HCT116 (cell line): Measurements from ENCODE around the gene FAM221B. TPM values are rescaled to one million over a fixed set of nuclear protein-coding genes. Genes with fewer than 3 reads are reported as not detected.

ENCODE experiments used
- ATAC-seq: fragments of 200-7000 bp; cut with Tn5 transposase; 2 replicates; pipeline ENCODE4 v1.9.1; 2020; ENCODE audit warnings: mild to moderate bottlenecking, moderate library complexity
- BruUV-seq: library from RNA; stranded (reverse); fragments of 400-500 nt; replicated peaks from 2 replicates; lab custom pipeline; 2021; lab: Mats Ljungman, UMichigan
- CTCF ChIA-PET: fragments of 300-600 bp; sonication (Branson Sonifier 250); formaldehyde crosslinking; loops from one replicate; lab custom pipeline; 2021; ENCODE audit warnings: antibody characterized with exemption; lab: Charles Lee
- POLR2A ChIA-PET: fragments of 300-600, 350-600 bp; sonication (Branson Sonifier 250); formaldehyde crosslinking; loops from one replicate; lab custom pipeline; 2021; ENCODE audit warnings: antibody characterized with exemption; lab: Charles Lee
- RAD21 ChIA-PET, 2 experiments: fragments of 300-600 bp; sonication (Branson Sonifier 250); formaldehyde crosslinking; loops; one replicate each; lab custom pipeline; 2023; ENCODE audit warnings: low total read pairs in 2 of 2; ENCODE audit not compliant: uncharacterized antibody in 2 of 2, unreplicated experiment in 2 of 2, low non-redundant PET in 1 of 2; lab: Charles Lee
- DNase-seq: peaks from one replicate; pipeline ENCODE4 v3.0.0-alpha.2; 2010; ENCODE audit warnings: low read depth, low spot score
- H2AFZ ChIP-seq: fragments of 200-600 bp; shearing (Covaris generic), sonication (generic); 2 replicates; pipeline ENCODE4 v1.6.1; 2017; ENCODE audit warnings: low read depth, mixed run types, mixed read lengths, antibody characterized with exemption, low read length; ENCODE audit not compliant: poor library complexity, severe bottlenecking
- H3K27ac ChIP-seq: 2 replicates; pipeline ENCODE4 v1.5.1; 2012; ENCODE audit warnings: low read depth, low read length
- H3K27me3 ChIP-seq: fragments of 200-600 bp; sonication (generic); 2 replicates; pipeline ENCODE4 v1.6.1; 2016; ENCODE audit warnings: mixed run types, low read length, mixed read lengths; ENCODE audit not compliant: insufficient read depth
- H3K36me3 ChIP-seq, 2 experiments: fragments of 200-500 bp in 1 of 2; fragments of 200-600 bp in 1 of 2; sonication (Bioruptor generic) in 1 of 2; sonication (generic) in 1 of 2; 2 replicates each; pipeline versions ENCODE4 v1.5.1 to v1.6.1; 2014 to 2016; ENCODE audit warnings: low read length in 2 of 2, inconsistent platforms in 1 of 2, mixed read lengths in 1 of 2, mixed run types in 1 of 2; ENCODE audit not compliant: insufficient read depth in 2 of 2, control insufficient read depth in 1 of 2
- H3K4me1 ChIP-seq, 2 experiments: fragments of 200-600 bp in 1 of 2; sonication (generic) in 1 of 2; 2 replicates each; pipeline versions ENCODE4 v1.5.1 to v1.6.1; 2012 to 2017; ENCODE audit warnings: low read length in 2 of 2, inconsistent platforms in 1 of 2, mild to moderate bottlenecking in 1 of 2, mixed read lengths in 1 of 2, mixed run types in 1 of 2, moderate library complexity in 1 of 2; ENCODE audit not compliant: insufficient read depth in 2 of 2, control insufficient read depth in 1 of 2
- H3K4me2 ChIP-seq: fragments of 200-600 bp; sonication (generic); 2 replicates; pipeline ENCODE4 v1.6.1; 2017; ENCODE audit warnings: mixed run types, low read length, mixed read lengths
- H3K4me3 ChIP-seq, 2 experiments: fragments of 200-600 bp in 1 of 2; sonication (generic) in 1 of 2; replicated peaks in 1 of 2; 2 replicates each; pipeline ENCODE4 v1.5.1; 2011 to 2016; ENCODE audit warnings: low read length in 2 of 2, control low read depth in 1 of 2, low read depth in 1 of 2, mild to moderate bottlenecking in 1 of 2, mixed read lengths in 1 of 2, mixed run types in 1 of 2
- H3K79me2 ChIP-seq: fragments of 200-600 bp; sonication (generic); 2 replicates; pipeline ENCODE4 v1.6.1; 2017; ENCODE audit warnings: mild to moderate bottlenecking, mixed run types, low read length, moderate library complexity, mixed read lengths; ENCODE audit not compliant: insufficient read depth
- H3K9ac ChIP-seq: fragments of 200-600 bp; sonication (generic); 2 replicates; pipeline ENCODE4 v1.6.1; 2016; ENCODE audit warnings: low read length, mixed read lengths
- H3K9me2 ChIP-seq: fragments of 200-600 bp; sonication (generic), shearing (Covaris generic); 2 replicates; pipeline ENCODE4 v1.6.1; 2017; ENCODE audit warnings: mixed run types, mild to moderate bottlenecking, moderate library complexity; ENCODE audit not compliant: insufficient read depth
- H3K9me3 ChIP-seq, 2 experiments: fragments of 200-500 bp in 1 of 2; fragments of 200-600 bp in 1 of 2; sonication (Bioruptor generic) in 1 of 2; sonication (generic) in 1 of 2; 2 replicates each; pipeline ENCODE4 v1.6.1; 2014 to 2017; ENCODE audit warnings: low read length in 2 of 2, mixed read lengths in 2 of 2, inconsistent platforms in 1 of 2, low read depth in 1 of 2, mild to moderate bottlenecking in 1 of 2, mixed run types in 1 of 2, moderate library complexity in 1 of 2; ENCODE audit not compliant: control insufficient read depth in 1 of 2, insufficient read depth in 1 of 2
- H4K20me1 ChIP-seq: fragments of 200-600 bp; sonication (generic), shearing (Covaris generic); 2 replicates; pipeline ENCODE4 v1.6.1; 2017; ENCODE audit warnings: mixed run types, mild to moderate bottlenecking, moderate library complexity; ENCODE audit not compliant: insufficient read depth
- CBX3 ChIP-seq: IDR thresholded peaks from 2 replicates; pipeline ENCODE4 v1.6.1; 2012; ENCODE audit warnings: low read depth
- FOSL1 ChIP-seq: IDR thresholded peaks from 2 replicates; pipeline ENCODE4 v1.6.1; 2012; ENCODE audit warnings: low read depth
- MAX ChIP-seq: IDR thresholded peaks from 2 replicates; pipeline ENCODE4 v1.6.1; 2012
- POLR2A ChIP-seq: IDR thresholded peaks from 2 replicates; pipeline ENCODE4 v1.7.0; 2011; ENCODE audit warnings: borderline replicate concordance; ENCODE audit not compliant: insufficient read depth, insufficient read length; ENCODE audit errors: extremely low read depth
- POLR2AphosphoS5 ChIP-seq: IDR thresholded peaks from 2 replicates; pipeline ENCODE4 v1.6.1; 2011; ENCODE audit warnings: mild to moderate bottlenecking, low read depth, low read length, moderate library complexity
- RAD21 ChIP-seq: IDR thresholded peaks from 2 replicates; pipeline ENCODE4 v1.6.1; 2012; ENCODE audit warnings: low read depth, mild to moderate bottlenecking
- intact Hi-C: fragments of 100-400 bp; cut with micrococcal nuclease; formaldehyde crosslinking; loops from 2 replicates; pipeline ENCODE4 v1.10.0; 2022
- total RNA-seq: library from RNA; stranded (reverse); gene quantifications from one replicate; pipeline ENCODE4 v1.2.1, GENCODE V29; 2021; ENCODE audit not compliant: unreplicated experiment
- TF ChIP-seq, protein P1 (sequence below): IDR thresholded peaks from 2 replicates; pipeline ENCODE4 v1.6.1; 2011; ENCODE audit warnings: mild to moderate bottlenecking, low read length, moderate library complexity; ENCODE audit not compliant: insufficient replicate concordance; ENCODE audit errors: extremely low read depth

The FAM221B gene
- total RNA-seq, 1 experiment from 2014 or later = not detected

DNA sequence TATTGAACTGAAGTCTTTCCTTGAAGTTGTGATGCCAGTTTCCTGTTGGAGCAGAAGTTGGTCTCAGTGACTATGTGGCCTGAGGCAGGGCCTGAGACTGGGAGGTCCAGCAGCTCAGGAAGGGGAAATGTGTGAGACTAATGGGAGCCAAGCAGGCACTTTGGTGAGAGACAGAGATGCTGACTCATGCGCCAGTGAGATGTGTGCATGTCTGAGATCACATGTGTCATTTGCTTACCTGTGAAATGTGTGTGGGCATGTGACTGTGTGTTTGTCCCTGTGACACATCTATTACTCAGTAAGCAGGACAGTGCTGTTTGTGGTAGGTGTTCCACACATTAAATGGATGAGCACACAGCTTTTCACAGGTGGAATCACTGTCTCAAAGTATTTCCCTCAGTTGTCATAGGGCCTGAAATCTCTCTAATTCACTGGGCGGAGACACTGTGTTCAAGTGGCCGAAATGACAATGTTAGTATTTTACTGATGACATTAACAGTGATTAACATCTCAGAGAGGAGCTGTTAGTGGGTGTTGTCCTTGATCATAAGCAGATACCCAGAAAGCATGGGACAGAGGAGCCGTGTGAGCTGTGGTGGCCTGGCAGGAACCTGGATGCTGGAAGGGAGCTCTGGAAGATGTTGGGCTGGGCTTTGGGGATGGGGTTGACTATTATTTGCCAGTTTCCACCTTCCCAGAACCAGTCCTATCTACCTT lies 29.7 kb downstream of the FAM221B start:
- no peaks in the 10 kb centered on the region for H3K9me3 ChIP-seq
- H3K4me3 ChIP-seq = no peak overlapping the region
- H3K9me2 ChIP-seq = no peaks in the 10 kb centered on the region
- no peak overlapping the region for H3K9ac ChIP-seq
- no peak overlapping the region for H3K27ac ChIP-seq
- H4K20me1 ChIP-seq = no peaks in the 10 kb centered on the region
- TF ChIP-seq RAD21 = no peak
- no peak for TF ChIP-seq CBX3
- 0 out of 2 replicates have a peak, but pooled peaks have one; percentile 3 for TF ChIP-seq FOSL1
- TF ChIP-seq, protein P1, sequence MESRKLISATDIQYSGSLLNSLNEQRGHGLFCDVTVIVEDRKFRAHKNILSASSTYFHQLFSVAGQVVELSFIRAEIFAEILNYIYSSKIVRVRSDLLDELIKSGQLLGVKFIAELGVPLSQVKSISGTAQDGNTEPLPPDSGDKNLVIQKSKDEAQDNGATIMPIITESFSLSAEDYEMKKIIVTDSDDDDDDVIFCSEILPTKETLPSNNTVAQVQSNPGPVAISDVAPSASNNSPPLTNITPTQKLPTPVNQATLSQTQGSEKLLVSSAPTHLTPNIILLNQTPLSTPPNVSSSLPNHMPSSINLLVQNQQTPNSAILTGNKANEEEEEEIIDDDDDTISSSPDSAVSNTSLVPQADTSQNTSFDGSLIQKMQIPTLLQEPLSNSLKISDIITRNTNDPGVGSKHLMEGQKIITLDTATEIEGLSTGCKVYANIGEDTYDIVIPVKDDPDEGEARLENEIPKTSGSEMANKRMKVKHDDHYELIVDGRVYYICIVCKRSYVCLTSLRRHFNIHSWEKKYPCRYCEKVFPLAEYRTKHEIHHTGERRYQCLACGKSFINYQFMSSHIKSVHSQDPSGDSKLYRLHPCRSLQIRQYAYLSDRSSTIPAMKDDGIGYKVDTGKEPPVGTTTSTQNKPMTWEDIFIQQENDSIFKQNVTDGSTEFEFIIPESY = no peak
- no peak for TF ChIP-seq POLR2AphosphoS5
- TF ChIP-seq POLR2A = no peak
- no peak for TF ChIP-seq MAX
- no peak overlapping the region for H2AFZ ChIP-seq
- ATAC-seq (peak; percentile 38; the same call in 1 of the 2 replicates), DNase-seq (no peak)
- intact Hi-C loops = no loop called here
- ChIA-PET RAD21 (no interaction called here), CTCF (interaction anchor here (1.0 to 1.8 kb wide), 3 partner anchors 9 to 83 kb away, joined by 3 to 8 read pairs (median 7); no protein-coding TSS in a partner anchor), POLR2A (interaction anchor here (1.0 kb wide), 1 partner anchor 10 kb away, joined by 4 read pairs; no protein-coding TSS in a partner anchor)
- H3K4me1 ChIP-seq = peaks cover 0 to 27% of the 10 kb centered on the region in 2 experiments; a peak in 2 of 4 replicates
- no TSS peak for BruUV-seq
- H3K4me2 ChIP-seq = peak overlapping the region; percentile 6; the same call in 1 of the 2 replicates
- H3K79me2 ChIP-seq = no peaks in the 10 kb centered on the region
- 0 out of 4 replicates have a peak, but pooled peaks cover 0 to 7% of the 10 kb centered on the region in 2 experiments for H3K36me3 ChIP-seq
- no peaks in the 10 kb centered on the region for H3K27me3 ChIP-seq
